ENCODE data around the gene USP40. TPM values are rescaled to one million over a fixed set of nuclear protein-coding genes. Genes with fewer than 3 reads are reported as not detected.

USP40 gene
- total and polyA plus RNA-seq, 2 of the 8 experiments (the other 6 are each of a cell fraction or from before 2014, with no cell fraction given): 12.0 to 15.7 TPM

- TF ChIP-seq CHD7 (IDR thresholded peaks at IDR 0.05; ENCODE audit: insufficient replicate concordance, low read length) (no peak), POU5F1 (IDR thresholded peaks at IDR 0.05; ENCODE audit: low read depth, low read length) (no peak)
These were observed 31.3 kb downstream of the USP40 start (continued) for GRCh38 chr2:233535271-233535670.
